Stimulated activated CD4-positive, alpha-beta T cell treated with anti-CD3 and anti-CD28 coated beads, Interleukin-4, amount 100 ng/mL, for 1 hour (primary cell): ENCODE results near the gene MTG2.

Experiments
- DNase-seq: peaks from one replicate; pipeline ENCODE4 v3.0.0-alpha.2; 2020

The MTG2 gene

DNA sequence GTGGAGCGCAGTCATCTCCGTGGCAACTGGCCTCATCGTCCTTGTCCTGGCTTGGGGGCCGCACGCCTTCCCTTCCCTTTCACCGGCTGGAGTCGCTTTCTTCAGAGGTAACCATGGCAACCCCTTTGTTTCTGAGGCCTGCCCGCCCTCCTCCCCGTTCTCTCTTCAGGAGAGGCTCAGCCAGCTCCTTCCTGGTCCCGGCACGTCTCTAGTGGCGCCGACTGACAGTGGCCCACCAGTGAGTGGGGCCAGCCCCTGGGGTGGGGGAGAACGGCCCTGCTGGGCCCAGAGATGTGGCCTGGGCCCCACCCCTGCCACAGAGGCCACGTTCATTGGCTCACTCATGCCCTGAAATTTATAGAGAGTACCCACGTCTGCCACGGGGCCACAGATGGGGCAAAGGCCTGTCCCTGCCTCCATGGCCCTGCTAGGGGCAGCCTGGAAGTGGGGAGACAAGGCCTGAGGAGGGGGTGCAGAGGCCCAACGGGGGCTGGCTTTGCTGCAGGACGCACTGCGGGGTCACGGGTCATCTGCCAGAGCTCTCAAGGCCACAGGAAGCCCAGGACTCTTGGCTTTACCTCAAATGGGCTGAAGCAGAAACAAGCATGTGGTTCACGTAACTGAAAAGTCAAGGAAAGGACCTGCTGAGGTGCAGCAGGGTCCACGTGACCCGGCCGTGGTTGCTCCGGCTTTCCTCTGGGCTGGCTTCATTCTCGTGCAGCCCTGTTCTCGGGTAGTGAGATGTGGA lies 54.1 kb downstream of the MTG2 start:
- DNase-seq = no peak

DNA sequence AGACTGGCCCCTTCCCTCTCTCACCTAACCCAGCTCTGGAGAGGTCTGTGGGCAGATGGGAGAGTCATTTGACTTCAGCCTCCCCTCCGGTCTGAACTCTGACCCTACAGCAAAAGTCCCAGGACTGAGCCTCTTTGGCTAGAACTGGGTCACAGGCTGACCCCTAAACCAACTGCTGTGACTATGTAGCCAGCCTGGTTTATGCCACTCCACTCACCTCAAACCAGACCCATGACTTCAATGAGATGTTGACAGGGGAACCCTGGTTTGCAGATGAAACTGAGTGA lies 54.6 kb downstream of the MTG2 start:
- DNase-seq = no peak

DNA sequence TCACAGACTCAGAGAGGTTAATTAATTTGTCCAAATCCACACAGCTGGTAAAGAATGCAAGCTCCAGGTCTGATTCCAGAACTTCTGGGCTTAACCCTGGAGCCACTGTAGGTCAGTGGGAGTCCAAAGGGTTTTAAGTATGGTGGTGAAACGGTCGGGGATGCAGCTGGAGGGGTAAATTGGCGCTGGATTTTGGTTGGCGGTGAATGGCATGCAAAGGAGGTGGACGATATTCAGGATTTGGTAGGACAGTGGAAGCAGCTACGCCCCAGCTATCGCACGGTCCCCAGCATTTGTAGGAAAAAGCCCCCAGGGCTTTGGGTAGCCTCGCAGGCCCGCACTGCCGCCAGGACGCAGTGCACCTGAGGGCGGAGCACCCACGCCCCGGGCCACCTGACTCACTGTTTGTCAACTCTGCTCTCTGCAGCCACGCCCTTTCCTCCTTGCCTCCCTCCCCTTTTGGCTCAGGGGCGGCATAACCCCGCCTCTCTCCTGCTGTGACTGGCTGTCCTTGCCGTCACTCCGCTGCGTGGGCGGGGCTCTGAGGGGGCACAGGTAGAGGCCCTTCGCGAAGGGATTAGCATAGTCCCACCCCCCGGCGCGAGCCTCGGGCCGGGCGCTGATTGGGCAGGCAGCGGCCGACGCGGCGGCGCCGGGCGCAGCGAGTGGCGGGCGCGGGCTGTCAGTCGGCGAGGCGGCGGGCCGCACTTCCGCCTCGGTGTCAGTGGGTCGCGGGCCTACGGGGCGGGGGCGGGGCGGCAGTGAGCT lies 55.2 kb downstream of the MTG2 start, which contains the start of gene OSBPL2:
Gene OSBPL2, plus strand, starts transcription at position 721 of the 768 bp plus-strand sequence. CDS start 17,664 bp downstream, outside the sequence.
- peak; percentile 100 for DNase-seq

DNA sequence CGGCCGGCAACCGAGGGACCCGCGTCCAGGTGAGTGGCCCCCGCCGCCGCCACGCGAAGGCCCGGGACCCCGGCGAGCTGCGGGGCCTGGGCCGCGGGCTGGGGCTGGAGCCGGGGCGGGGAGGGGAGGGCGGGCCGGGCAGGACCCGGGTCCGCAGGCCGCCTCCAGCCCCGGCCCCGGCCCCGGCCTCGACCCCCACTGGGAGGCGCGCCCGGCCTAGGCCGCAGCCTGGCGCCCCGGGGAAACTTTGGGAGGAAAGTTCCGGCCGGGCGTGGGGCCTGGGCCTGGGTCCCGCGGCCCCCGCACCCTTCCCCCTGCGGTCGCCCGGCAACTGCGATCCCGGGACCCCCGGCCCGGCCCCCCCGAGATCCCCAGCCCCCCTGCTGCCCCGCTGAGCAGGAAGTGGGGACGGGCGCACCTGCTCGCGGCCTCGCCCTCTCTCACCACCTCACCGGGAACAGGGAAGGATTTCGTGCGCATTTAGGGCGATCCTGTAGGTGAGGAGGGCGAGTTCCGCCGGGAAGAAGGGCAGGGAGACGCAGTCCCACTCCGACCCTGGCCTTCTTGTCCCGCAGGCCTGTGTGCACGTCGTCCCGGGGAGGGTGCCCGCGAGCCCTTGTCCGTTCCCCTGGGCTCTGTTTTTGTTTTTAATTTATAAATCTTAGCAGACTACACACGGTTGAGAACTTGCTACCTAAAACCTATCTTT lies 55.9 kb downstream of the MTG2 start:
- no peak for DNase-seq

DNA sequence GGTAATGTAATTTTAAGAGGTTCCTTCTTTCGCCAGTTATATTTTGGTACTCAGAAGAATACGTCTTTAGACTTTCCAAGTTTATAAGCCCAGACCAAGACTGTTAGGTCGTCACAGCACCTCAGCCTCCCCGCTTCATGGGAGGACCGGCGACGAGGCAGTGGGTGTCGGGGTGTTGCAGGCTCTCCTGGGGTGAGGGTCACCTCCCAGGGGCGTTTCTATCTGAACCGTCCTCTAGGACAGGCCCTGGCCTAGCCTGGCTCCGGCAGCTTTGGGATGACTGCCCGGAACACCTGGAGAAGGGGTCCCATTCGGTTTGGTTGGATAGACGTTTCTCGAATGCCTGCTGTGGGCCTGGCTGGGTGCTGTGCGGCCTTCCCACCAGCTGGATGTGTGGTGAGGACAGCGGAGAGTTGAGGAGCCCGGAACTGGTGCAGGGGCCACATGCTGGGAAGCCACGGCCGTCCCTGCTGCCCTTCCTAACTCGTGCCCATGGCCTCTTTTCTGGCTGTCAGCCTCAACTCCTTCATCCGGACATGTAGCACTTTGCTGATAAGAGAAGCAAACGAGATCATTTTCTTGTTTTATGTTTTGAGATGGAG lies 56.6 kb downstream of the MTG2 start:
- DNase-seq = no peak

DNA sequence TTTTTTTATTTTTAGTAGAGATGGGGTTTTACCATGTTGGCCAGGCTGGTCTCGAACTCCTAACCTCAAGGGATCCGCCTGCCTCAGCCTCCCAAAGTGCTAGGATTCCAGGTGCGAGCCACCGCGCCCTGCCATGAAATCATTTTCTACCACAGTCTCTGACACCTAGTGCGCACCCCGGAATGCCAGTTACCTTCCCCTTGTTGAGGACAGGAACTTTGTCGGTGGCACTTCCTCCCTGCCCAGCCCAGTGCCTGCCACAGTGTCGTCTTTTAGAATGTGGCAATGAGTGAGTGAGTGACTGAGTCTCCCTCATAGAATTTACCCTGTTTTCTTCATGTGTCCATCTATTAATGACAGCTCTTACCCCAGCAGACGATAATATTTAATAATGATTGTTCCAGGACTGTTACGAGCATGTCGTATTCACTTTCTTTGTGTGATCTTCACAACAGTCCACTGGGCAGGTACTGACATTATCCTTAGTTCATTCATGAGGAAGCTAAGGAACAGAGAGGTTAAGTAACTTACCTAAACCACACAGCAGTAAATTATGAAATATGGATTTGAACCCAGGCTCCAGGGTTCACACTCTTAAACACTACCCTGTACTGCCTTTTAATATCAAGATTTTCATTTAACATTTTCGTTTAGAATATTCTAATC lies 57.3 kb downstream of the MTG2 start:
- DNase-seq = no peak

DNA sequence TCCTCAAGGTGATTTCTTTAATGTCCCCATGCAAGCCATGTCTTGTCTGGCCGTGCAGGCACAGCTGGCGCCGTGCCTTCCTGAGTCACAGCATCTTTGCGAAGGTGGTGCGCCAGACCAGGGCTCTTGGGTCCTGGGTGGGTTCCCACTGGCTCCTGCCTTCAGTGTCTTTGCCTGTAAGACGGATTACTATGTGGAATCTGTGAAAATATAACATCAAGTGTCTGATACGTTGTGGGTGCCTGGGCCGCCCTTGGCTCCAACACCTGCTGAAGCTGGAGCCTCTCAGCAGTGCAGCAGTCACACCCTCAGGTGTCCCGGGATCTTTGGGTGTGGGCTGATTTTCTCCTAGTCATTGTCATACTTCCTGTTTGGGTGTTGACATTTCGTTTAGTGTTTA lies 58.7 kb downstream of the MTG2 start:
- no peak for DNase-seq

DNA sequence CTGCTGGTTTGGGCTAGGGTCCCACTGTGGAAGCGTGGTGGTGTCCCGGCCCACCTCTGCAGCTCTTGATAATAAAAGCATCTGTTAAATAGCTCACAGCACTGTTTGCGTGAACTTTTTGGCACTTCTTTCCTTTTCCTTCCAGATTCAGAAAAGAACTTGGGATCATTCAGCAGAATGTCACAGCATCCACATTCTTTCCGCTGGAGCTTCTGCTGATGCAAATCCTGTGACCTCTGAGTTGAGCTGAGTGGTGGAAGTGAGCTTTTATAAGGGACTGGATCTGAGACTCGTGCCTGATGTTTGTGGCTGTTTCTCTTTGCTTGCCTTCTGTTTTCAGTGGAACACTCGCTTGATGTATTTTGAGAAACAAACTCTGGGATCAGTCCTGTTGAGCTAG lies 59.3 kb downstream of the MTG2 start:
- no peak for DNase-seq

DNA sequence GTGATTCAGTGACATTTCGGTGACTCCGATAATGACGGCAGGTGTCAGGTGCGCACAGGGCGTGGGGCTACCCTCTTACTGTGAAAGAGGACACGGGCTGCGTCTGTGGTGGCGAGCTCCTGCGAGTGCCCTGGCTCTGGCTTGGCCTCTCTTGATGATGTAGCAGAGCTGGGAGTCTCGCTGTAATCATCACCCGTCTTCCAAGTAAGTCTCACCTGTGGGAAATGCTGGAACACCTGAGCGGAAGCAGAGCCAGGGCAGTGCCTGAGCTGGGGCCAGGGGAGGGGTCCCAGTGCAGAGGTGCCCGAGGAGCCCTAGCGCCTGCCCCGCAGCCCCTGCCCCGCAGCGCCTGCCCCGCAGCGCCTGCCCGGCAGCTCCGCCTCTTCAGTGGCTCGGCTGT lies 60.3 kb downstream of the MTG2 start:
- DNase-seq = no peak

DNA sequence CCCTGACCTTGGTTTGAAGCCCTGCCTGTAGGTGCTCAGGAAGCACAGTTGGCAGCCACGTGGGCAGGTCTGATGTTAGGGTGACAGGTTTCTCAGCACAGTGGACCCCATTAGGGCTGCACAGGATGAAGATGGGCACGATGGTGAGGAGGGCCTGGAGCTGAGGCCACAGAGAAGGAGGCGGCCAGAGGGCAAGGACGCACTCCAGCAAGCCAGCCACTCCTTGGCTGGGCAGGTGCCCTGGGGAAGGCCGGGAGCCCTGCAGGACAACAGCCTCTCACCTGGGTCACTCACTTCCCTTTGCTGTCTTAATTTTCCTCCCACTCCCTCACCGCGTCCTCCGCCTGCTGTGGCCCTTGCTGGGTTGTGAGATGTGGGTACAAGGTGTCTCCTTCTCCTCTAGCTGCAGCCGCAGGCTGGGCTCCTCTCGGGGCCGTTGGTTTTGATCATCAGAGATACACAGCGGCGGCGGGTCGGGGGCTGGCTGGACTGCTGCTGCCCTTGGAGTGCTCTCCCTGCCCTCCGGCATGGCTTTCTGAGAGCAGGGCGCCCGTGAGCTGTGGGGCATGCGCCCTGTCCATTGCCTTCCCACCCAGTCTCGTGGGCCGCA lies 61.2 kb downstream of the MTG2 start:
- no peak for DNase-seq

DNA sequence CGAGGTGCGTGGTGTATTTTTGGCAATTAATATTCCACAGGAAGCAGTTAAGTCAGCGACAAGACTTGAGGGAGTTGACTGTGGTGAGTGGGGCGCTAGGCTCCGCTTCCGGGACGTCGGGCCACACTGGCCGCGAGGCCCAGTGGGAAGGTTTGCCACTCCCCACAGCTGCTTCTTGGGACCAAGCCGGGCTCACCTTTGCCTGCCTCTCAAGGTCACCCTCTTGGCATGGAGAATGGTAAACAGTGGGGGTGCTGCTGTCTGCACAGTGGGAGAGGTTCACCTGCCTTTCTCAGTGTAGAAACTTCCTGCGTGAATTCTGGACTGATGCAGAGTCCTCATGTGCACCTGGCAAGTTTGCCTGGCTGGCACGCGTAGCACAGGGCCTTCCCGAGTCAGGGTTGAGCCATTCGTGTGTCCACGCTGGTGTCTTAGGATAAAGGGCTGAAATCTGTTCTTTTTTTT lies 61.8 kb downstream of the MTG2 start:
- no peak for DNase-seq

DNA sequence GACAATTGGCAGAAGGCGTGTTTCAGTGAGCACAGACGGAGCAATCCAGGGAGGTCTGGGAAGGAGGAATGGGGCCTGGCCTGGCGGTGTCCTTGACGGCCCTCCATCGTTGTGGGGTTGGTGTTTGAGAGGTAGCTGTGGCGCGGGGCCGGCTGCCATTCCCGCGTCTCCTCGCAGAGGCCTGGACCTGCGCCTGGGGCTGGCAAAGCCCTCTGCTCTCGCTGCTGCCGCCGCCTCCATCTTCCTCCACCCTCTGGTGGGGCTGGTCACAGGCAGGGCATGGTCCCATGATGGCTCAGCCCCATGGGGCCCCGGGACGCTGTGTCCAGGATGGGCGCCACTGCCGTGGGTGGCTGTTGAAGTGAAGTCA lies 63.1 kb downstream of the MTG2 start:
- DNase-seq = no peak

DNA sequence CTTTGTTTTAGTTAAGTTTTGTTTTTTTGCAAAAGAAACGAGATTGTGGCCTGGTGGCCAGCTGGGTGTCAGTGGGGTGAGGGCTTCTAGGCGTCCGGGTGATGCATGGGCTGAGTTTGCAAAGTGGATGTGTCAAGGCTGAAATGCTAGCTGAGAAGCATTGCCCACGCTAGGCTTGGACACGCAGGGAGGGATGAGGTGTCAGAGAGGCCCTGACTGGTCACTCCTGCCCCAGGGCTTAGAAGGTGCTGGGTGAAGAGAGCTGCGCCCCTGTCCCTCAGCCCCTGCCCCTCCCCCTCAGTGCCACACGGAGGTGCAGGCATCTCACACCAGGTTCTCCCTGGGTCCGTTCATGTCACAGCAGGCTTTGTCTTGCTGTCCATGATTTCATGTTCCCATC lies 63.6 kb downstream of the MTG2 start:
- DNase-seq = no peak

DNA sequence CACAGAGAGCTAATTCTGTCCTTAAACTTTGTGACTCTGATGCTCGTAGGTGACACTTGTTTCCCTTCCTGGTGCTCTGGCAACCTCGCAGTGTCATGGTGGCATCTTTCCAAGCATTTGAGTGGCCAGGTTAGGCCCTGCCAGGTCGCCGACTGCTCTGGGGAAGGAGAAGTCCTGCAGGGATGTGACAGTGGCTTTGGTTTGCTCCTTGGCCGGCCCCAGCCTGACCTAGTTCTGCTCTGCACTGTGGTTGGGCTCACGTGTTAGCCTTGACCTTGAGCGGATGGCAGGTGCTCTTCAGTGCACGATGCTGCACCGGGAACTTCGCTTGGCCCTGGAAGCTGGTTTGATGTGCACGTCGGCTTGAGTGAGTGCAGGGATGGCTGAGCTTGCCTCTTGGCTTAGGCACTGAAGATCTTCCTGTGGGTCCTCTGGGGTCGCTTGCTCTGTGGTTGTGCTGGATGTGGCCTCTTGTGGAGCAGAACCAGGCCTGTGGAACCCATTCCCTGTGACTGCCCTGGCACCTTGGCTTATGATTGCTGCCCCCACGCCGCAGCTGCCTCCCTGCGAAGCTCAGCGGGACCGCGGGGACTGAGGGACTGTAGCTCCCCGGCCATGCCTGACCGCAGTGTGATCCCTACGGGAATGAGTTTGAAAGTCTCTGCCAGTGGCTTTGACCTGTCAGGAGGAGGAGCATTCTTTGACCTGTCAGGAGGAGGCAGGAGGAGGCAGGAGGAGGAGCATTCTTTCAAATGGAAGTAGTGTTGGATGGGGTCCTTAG lies 64.2 kb downstream of the MTG2 start:
- DNase-seq = no peak

DNA sequence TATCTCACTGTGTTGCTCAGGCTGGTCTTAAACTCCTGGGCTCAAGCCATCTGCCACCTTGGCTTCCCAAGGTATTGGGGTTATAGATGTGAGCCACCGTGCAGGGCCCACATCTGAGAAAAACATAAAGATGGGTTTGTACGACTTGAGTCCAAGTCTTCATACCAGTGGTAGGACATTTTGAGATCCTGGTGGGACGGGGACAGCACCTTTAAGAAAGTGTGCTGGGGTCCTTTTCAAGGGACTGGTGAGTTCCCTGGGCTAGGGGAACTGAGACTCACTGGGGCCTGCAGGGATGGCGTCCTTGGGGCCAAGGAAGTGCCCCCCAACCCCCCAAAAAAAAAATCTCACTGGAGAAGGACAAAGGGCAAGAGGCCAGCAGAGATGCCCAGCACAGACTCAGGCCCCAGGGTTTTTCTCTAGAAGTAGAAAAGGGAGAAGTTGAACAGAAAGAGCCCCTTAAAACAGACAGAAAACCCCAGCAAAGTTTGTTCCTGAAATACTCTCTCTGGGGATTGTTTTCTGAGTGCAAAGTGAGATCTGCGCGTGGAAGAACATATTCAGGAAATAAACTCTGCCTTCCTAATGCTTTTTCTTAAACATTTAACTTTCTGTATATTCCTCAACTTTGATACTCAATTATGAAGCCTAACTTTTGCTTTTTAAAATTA lies 66.2 kb downstream of the MTG2 start:
- no peak for DNase-seq

DNA sequence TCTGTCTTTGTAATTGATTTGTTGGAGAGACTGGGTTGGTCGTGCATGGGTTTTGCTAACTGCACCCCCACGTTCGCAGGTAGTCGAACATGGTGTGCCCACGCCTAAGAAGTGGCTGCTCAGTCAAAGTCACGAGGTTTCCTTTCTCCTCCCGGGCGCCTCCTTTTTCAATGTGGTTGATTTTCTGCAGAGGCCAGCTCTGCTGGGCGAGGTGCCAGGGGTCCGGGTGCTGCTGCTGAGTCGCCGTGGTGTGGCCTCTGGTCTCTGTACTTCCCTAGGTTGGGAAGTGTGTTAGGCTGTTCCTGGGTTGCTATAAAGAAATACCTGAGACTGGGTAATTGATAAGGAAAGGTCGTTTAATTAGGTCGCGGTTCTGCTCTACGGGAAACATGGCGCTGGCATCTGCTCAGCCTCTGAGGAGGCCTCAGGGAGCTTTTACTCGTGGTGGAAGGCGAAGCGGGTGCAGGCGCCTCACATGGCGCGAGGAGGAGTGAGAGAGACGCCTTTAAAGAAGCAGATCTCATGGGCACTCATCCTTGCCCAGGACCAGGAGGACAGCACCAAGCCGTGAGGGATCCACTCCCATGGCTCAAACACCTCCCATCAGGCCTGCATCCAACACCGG lies 69.6 kb downstream of the MTG2 start:
- no peak for DNase-seq
